Loucy (cell line): Measurements from ENCODE around the gene SULT4A1.

Experiments used
- H2AFZ ChIP-seq: fragments of 200-600 bp; sonication (generic); 2 replicates; pipeline ENCODE4 v1.6.0; 2016; ENCODE audit warnings: antibody characterized with exemption, mild to moderate bottlenecking, low read length, moderate library complexity
- H3F3A ChIP-seq: fragments of 200-600 bp; 2 replicates; pipeline ENCODE4 v1.6.0; 2016; ENCODE audit warnings: antibody characterized with exemption, low read depth, mild to moderate bottlenecking
- H3K27me3 ChIP-seq: fragments of 200-600 bp; sonication (generic); 2 replicates; pipeline ENCODE4 v1.6.1; 2014; ENCODE audit warnings: low read length, mild to moderate bottlenecking; ENCODE audit not compliant: insufficient read depth, poor library complexity, severe bottlenecking
- H3K36me3 ChIP-seq: fragments of 200-600 bp; sonication (generic); 2 replicates; pipeline ENCODE4 v1.6.1; 2016; ENCODE audit warnings: low read length; ENCODE audit not compliant: insufficient read depth
- H3K4me1 ChIP-seq: fragments of 200-600 bp; sonication (generic); 2 replicates; pipeline ENCODE4 v1.5.1; 2014; ENCODE audit warnings: low read length, mild to moderate bottlenecking; ENCODE audit not compliant: insufficient read depth, poor library complexity, severe bottlenecking
- H3K4me2 ChIP-seq: fragments of 200-600 bp; sonication (generic); 2 replicates; pipeline ENCODE4 v1.6.0; 2014; ENCODE audit warnings: antibody characterized with exemption, low read length, low read depth, mild to moderate bottlenecking; ENCODE audit not compliant: poor library complexity, severe bottlenecking
- H3K4me3 ChIP-seq: fragments of 200-600 bp; sonication (generic); 2 replicates; pipeline ENCODE4 v1.5.1; 2014; ENCODE audit warnings: low read length, mild to moderate bottlenecking, mixed read lengths; ENCODE audit not compliant: poor library complexity, severe bottlenecking
- H3K79me2 ChIP-seq: fragments of 200-600 bp; sonication (generic); 2 replicates; pipeline ENCODE4 v1.6.1; 2014; ENCODE audit warnings: low read length; ENCODE audit not compliant: insufficient read depth
- H3K9ac ChIP-seq: fragments of 200-600 bp; sonication (generic); 2 replicates; pipeline ENCODE4 v1.6.0; 2014; ENCODE audit warnings: mild to moderate bottlenecking, low read depth, low read length, moderate library complexity; ENCODE audit not compliant: poor library complexity, severe bottlenecking
- H3K9me2 ChIP-seq: fragments of 200-600 bp; sonication (generic); replicated peaks from 2 replicates; pipeline ENCODE4 v1.6.1; 2016; ENCODE audit warnings: low read depth, low read length, mixed read lengths
- H3K9me3 ChIP-seq: fragments of 200-600 bp; sonication (generic); 2 replicates; pipeline ENCODE4 v1.6.1; 2014; ENCODE audit warnings: mild to moderate bottlenecking, antibody characterized with exemption, low read length, low read depth; ENCODE audit not compliant: insufficient read depth
- H4K20me1 ChIP-seq: fragments of 200-600 bp; sonication (generic); 2 replicates; pipeline ENCODE4 v1.6.0; 2014; ENCODE audit warnings: antibody characterized with exemption, low read length, mild to moderate bottlenecking; ENCODE audit not compliant: insufficient read depth, poor library complexity, severe bottlenecking
- CTCF ChIP-seq: fragments of 200-600 bp; sonication (generic); conservative IDR thresholded peaks from 2 replicates; pipeline ENCODE4 v1.5.1; 2014; ENCODE audit warnings: mild to moderate bottlenecking, antibody characterized with exemption, low read length
- EZH2phosphoT487 ChIP-seq: fragments of 200-600 bp; IDR thresholded peaks from 2 replicates; pipeline ENCODE4 v1.6.1; 2018; ENCODE audit warnings: antibody characterized with exemption, mild to moderate bottlenecking, moderate library complexity, borderline replicate concordance

SULT4A1 gene

GRCh38 chr22:43777286-43777685 is 85.0 kb downstream of the SULT4A1 start:
- no peak for TF ChIP-seq CTCF
- TF ChIP-seq EZH2phosphoT487 = no peak
- H3K9me2 ChIP-seq = no peaks in the 10 kb centered on the region

GRCh38 chr22:43776081-43776670 is 86.1 kb downstream of the SULT4A1 start:
- Histone ChIP-seq H2AFZ (no peak overlapping the region), H3K9ac (no peak overlapping the region), H3K4me2 (no peak overlapping the region), H3K4me3 (no peak overlapping the region), H3K27me3 (no peaks in the 10 kb centered on the region), H3F3A (no peaks in the 10 kb centered on the region), H3K9me3 (no peaks in the 10 kb centered on the region), H3K4me1 (no peaks in the 10 kb centered on the region), H3K36me3 (no peaks in the 10 kb centered on the region), H4K20me1 (no peaks in the 10 kb centered on the region), H3K9me2 (no peaks in the 10 kb centered on the region), H3K79me2 (no peaks in the 10 kb centered on the region)
- no peak for TF ChIP-seq EZH2phosphoT487
- no peak for TF ChIP-seq CTCF

More at GRCh38 chr22:43777286-43777685, 85.0 kb downstream of the SULT4A1 start:
- H3K9ac ChIP-seq = no peak overlapping the region
- no peaks in the 10 kb centered on the region for H3K9me3 ChIP-seq
- no peaks in the 10 kb centered on the region for H3F3A ChIP-seq
- H4K20me1 ChIP-seq = no peaks in the 10 kb centered on the region
- no peak overlapping the region for H2AFZ ChIP-seq
- no peaks in the 10 kb centered on the region for H3K4me1 ChIP-seq
- no peaks in the 10 kb centered on the region for H3K27me3 ChIP-seq
- H3K4me2 ChIP-seq = no peak overlapping the region
- H3K79me2 ChIP-seq = no peaks in the 10 kb centered on the region
- no peak overlapping the region for H3K4me3 ChIP-seq
- H3K36me3 ChIP-seq = no peaks in the 10 kb centered on the region
